ENCODE data around the gene C9orf43. TPM values are rescaled to one million over a fixed set of nuclear protein-coding genes. Genes with fewer than 3 reads are reported as not detected.
"Not testable (repeated sequence)": the region's sequence is repeated elsewhere in the genome, so short reads cannot be mapped to it uniquely, and the experiment has no call there.

Gene C9orf43, protein sequence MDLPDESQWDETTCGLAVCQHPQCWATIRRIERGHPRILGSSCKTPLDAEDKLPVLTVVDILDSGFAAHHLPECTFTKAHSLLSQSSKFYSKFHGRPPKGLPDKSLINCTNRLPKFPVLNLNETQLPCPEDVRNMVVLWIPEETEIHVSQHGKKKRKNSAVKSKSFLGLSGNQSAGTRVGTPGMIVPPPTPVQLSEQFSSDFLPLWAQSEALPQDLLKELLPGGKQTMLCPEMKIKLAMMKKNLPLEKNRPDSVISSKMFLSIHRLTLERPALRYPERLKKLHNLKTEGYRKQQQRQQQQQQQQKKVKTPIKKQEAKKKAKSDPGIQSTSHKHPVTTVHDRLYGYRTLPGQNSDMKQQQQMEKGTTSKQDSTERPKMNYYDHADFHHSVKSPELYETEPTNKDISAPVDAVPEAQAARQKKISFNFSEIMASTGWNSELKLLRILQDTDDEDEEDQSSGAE
- 0.96 TPM for total RNA-seq

DNA sequence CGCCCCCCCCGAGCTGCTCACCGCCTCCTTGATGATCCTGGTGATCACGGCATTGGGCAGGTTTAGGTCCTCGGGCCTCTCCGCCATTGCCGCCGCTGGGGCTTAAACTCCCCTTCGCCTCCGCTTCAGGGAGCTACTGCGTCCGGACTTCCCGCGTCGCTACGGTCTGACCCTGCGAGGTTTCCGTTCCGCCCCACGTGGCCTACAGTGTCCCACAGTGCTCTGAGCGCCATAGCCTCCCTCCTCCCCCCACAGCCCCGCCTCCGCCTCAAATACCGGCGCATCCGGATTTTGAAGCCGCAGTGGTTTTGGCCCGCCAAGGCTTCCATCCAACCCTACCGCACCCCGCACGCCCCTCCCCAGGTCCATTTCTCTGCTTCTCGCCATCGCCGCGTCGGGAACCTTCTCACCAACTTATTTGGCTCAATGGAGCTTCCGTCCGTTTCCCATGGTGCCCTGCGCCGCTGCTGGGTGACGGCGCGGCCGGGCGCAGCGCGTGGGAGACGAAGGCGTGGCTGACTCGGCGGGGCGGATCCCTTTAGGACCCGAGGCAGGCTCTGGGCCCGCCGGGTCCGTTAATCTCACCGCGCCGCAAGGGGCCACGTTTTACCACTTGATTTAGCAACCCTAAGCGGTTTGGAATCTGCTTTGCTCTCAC lies at the start of gene C9orf43, which contains the start of gene POLE3:
TSS of gene C9orf43 (plus strand) at position 541 of the 658 bp plus-strand sequence. CDS start 2,747 bp downstream, outside the sequence.
TSS of gene POLE3 (minus strand) at position 469 of the 658 bp plus-strand sequence. CDS start at position 87, 382 bp downstream.
- peak; percentile 94 for DNase-seq (ENCODE audit: low spot score)
- peak; percentile 94 for ATAC-seq

- no peak for ATAC-seq
- no peak for DNase-seq (ENCODE audit: low spot score)
These were observed 49.1 kb upstream of the C9orf43 start for GRCh38 chr9:113361304-113362018.

DNA sequence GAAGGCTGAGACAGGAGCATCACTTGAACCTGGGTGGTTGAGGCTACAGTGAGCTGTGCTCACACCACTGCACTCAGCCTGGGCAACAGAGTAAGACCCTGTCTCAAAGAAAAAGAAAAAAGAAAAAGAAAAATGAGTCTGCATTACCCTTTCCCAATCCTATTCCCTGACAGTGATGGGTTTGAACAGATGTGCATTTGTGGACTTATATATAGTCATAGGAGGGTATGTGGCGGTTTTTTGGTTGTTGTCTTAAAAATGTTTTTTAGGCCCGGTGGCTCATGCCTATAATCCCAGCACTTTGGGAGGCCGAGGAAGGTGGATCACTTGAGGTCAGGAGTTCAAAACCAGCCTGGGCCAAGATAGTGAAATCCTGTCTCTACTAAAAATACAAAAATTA lies 47.2 kb upstream of the C9orf43 start:
- DNase-seq (ENCODE audit: low spot score) (no peak), ATAC-seq (no peak)

DNA sequence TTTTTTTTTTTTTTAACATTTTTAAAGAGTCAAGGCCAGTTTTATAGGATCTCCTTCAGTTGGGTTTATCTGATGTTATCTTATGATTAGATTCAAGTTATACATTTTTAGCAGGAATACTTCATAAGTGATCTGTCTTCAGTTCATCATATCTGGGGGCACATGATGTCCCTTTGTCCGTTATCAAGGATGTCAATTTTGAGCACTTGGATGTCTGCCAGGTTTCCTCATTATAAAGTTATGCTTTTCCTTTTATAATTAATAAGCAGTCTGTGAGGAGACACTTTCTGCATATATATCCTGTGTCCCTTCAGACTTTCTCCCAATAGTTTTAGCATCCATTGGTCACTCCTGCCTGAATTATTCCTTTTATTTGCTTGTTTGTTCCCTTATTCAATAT lies 45.6 kb upstream of the C9orf43 start:
- no peak for DNase-seq (ENCODE audit: low spot score)
- ATAC-seq, result no peak

GRCh38 chr9:113365652-113366051 lies 44.9 kb upstream of the C9orf43 start:
- DNase-seq (ENCODE audit: low spot score), result not testable (repeated sequence)

GRCh38 chr9:113368348-113368981 lies 42.1 kb upstream of the C9orf43 start:
- no peak for DNase-seq (ENCODE audit: low spot score)
- ATAC-seq, result no peak

More at GRCh38 chr9:113365652-113366051, 44.9 kb upstream of the C9orf43 start:
- ATAC-seq, result not testable (repeated sequence)

DNA sequence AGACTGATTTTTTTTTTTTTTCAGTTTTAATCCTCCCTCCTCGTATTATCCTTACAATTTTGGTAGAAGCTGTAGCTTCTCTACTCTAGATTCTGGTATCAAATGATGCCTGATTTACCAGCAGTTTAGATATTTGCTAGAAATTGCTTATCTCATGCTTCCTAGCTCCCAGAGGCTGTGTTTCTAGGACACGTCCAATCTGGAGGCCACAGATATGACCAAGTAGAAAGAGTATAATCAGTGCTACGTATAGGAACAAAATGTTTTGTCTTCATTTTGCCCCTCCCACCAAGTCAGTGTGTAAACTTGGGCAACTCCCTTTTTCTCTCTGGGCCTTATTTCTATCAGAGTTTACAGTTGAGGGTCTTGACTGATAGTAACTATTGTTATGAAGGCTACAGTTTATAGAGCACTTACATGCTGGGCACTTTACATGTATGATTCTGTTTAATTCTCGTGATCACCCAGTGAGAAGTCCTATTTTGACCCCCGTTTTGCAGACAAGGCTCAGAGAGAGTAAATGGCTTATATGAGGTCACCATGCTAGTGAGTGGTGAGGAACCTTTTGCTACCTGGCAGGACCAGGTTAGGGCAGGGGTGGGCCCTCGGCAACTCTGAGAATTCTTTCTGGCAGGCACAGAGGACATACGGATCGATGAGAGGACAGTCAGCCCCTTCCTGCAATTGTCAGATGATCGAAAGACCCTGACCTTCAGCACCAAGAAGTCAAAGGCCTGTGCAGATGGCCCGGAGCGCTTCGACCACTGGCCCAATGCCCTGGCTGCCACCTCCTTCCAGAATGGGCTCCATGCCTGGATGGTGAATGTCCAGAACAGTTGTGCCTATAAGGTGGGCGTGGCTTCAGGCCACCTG lies 41.3 kb upstream of the C9orf43 start:
- ATAC-seq (peak; percentile 89), DNase-seq (ENCODE audit: low spot score) (peak; percentile 95)

- DNase-seq (ENCODE audit: low spot score), result no peak
- no peak for ATAC-seq
These were observed 40.7 kb upstream of the C9orf43 start for GRCh38 chr9:113369855-113370140.

DNA sequence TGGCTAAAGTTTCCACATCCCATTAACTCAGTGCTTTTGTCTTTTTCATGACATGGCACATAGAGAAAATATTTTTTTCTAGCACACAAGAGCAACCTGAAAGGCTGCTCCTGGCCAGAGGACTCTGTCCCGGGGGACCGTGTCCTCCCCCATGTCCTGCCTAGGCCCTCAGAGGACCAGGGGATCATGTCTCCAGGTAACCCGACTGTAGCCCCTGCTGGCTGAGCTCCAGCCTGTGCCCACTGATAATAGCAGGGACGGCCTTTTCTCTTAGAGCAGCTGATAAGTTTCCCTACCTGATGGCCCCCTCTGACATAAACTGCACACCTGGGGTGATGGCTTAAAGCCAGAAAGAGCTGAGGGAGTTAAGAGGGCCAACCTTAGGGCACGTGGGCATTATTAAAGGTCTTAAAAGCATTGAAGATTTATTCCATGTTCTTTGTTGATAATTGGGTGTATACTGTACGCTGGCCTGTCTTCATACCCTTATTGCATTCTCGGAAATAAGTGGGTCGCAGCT lies 39.7 kb upstream of the C9orf43 start:
- DNase-seq (ENCODE audit: low spot score) (no peak), ATAC-seq (no peak)

- no peak for ATAC-seq
- no peak for DNase-seq (ENCODE audit: low spot score)
These were observed 38.5 kb upstream of the C9orf43 start for GRCh38 chr9:113372059-113372458.

DNA sequence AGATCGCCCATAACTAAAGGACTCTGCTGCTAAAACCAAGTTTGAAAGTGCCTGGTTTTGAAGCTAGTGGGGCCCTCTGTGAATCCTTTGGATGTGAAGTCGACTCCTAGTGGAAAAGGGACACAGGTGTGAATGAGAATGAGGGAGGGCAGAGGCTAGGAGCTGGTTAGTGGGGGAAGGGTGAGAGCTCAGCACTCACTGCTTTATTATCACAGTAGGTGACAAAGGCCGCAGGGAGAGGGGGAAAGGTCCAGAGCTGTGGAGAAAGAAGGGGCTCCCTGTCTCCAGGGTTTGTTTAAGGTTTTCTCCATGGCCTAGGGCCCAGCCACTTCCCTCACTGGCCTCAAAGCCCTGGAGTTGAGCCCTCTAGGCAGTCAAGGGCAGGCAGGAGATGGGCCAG lies 37.3 kb upstream of the C9orf43 start:
- ATAC-seq, result no peak
- DNase-seq (ENCODE audit: low spot score), result no peak

- ATAC-seq, result no peak
These were observed 36.7 kb upstream of the C9orf43 start for GRCh38 chr9:113373676-113374392.

DNA sequence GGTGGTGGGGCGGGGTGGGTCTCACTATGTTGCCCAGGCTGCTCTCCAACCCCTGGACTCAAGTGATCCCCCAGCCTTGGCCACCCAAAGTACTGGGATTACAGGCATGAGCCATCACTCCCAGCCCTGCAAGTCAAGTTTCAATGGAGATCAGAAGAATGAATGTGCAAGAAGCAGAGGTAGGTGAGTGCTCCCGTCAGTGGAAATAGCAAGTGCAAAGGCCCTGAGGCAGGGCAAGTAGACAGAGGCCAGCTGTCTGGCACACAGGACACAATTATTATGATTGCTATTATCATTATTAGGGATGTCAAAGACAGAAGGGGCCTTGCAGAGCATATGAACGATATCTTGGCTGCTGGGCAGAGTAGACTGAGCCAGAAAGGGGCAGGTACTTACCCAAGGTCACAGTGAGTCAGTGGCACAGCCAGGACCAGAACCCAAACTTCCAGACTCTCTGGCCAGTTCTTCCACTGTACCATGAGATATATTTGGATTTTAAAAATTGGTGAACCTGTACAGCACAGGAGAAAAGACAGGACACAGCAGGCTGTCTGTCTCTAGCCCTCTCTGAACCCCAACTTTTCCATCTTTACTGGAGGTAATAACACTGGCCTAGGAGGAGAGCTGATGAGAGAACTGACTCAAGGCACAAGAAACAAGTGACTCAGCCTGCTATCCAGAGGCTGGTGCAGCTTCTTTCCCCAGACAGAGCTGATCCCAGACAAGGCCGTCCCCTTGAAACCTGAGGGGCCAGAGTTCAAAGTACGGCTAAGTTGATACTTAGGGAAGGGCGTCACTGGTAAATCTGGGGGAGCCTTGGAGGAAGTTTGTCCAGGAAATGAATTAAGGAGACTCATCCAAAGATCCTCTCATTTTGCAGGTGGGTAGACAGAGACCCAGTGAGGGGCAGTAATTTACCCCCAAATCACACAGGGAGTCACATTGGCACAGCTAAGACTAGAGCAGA lies 35.2 kb upstream of the C9orf43 start:
- DNase-seq (ENCODE audit: low spot score) (no peak), ATAC-seq (peak; percentile 2)

More at GRCh38 chr9:113373676-113374392, 36.7 kb upstream of the C9orf43 start:
- no peak for DNase-seq (ENCODE audit: low spot score)

GRCh38 chr9:113376634-113377567 lies 33.6 kb upstream of the C9orf43 start, which contains the start of gene HDHD3:
HDHD3 (minus strand) TSS chr9:113376986; CDS start chr9:113374354, 2,632 bp downstream.
- DNase-seq (ENCODE audit: low spot score), result peak; percentile 87
- ATAC-seq, result peak; percentile 85

- not testable (repeated sequence) for ATAC-seq; DNase-seq (ENCODE audit: low spot score)
These were observed 31.3 kb upstream of the C9orf43 start for GRCh38 chr9:113379094-113379828.

- not testable (repeated sequence) for ATAC-seq; DNase-seq (ENCODE audit: low spot score)
These were observed 30.7 kb upstream of the C9orf43 start for GRCh38 chr9:113379829-113380210.
